Central memory CD8-positive, alpha-beta T cell (primary cell): ENCODE data around the gene TBC1D4.
"Not testable (repeated sequence)": the region's sequence is repeated elsewhere in the genome, so short reads cannot be mapped to it uniquely, and the experiment has no call there.

Experiments
- ATAC-seq: fragments of 150-1000 bp; cut with Tn5 transposase; replicated peaks from 2 replicates; pipeline ENCODE4 v1.10.0; 2022; ENCODE audit warnings: mild to moderate bottlenecking, moderate FRiP score, moderate number of reproducible peaks; ENCODE audit not compliant: poor library complexity, severe bottlenecking; ENCODE audit errors: extremely low read depth
- DNase-seq, 2 donors: peaks; one replicate each; pipeline ENCODE4 v3.0.0; 2021; ENCODE audit warnings: low spot score in 2 of 2
- H3K27ac Mint-ChIP-seq: one replicate; pipeline ENCODE4 v1.8.0; 2022; ENCODE audit warnings: low read depth, mild to moderate bottlenecking, moderate library complexity, mixed read lengths
- H3K27me3 Mint-ChIP-seq: one replicate; pipeline ENCODE4 v1.8.0; 2022; ENCODE audit warnings: mixed read lengths
- H3K36me3 Mint-ChIP-seq: one replicate; pipeline ENCODE4 v1.8.0; 2022; ENCODE audit warnings: mild to moderate bottlenecking, moderate library complexity, mixed read lengths; ENCODE audit not compliant: insufficient read depth
- H3K4me1 Mint-ChIP-seq: one replicate; pipeline ENCODE4 v1.8.0; 2022; ENCODE audit warnings: mixed read lengths
- H3K4me3 Mint-ChIP-seq: one replicate; pipeline ENCODE4 v1.8.0; 2022; ENCODE audit warnings: mild to moderate bottlenecking, moderate library complexity, mixed read lengths
- H3K9me3 Mint-ChIP-seq: one replicate; pipeline ENCODE4 v1.8.0; 2022; ENCODE audit warnings: mixed read lengths

The TBC1D4 gene

DNA sequence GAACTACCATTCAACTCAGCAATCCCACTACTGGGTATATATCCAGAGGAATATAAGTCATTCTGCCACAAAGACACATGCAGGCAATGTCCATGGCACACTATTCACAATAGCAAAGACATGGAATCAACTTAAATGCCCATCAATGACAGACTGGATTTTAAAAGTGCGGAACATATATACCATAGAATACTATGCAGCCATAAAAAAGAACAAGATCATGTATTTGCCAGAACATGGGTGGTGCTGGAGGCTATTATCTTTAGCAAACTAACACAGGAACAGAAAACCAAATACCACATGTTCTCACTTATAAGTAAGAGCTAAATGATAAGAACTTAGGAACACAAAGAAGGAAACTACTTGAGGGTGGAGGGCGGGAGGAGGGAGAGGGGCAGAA, 47.8 kb downstream of the TBC1D4 start:
- not testable (repeated sequence) for ATAC-seq, H3K4me3 Mint-ChIP-seq, H3K9me3 Mint-ChIP-seq, H3K4me1 Mint-ChIP-seq, DNase-seq, H3K27ac Mint-ChIP-seq, H3K36me3 Mint-ChIP-seq
- H3K27me3 Mint-ChIP-seq = peaks cover 52% of the 10 kb centered on the region

DNA sequence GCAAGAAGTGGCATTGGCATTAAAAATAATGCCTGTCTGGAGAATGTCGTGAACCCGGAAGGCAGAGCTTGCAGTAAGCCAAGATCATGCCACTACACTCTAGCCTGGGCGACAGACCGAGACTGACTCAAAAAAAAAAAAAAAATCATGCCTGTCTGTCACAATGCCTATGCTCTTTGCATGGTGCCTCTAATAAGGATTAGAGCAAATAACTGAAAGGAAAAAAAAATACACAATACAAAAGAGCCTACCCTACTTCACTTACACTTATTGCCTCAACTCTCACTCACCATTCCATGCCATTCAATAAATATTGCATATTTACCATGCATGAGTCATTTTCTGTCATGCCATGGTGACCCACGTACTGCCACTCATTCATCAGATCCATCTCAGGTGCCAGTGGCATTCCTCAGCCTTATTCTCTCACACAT, 49.1 kb downstream of the TBC1D4 start:
- ATAC-seq (no peak), DNase-seq (no peak)
- no peak overlapping the region for H3K27ac Mint-ChIP-seq
- H3K36me3 Mint-ChIP-seq = no peaks in the 10 kb centered on the region
- no peaks in the 10 kb centered on the region for H3K9me3 Mint-ChIP-seq
- peaks cover 59% of the 10 kb centered on the region for H3K27me3 Mint-ChIP-seq
- H3K4me3 Mint-ChIP-seq = no peak overlapping the region
- H3K4me1 Mint-ChIP-seq = no peaks in the 10 kb centered on the region

DNA sequence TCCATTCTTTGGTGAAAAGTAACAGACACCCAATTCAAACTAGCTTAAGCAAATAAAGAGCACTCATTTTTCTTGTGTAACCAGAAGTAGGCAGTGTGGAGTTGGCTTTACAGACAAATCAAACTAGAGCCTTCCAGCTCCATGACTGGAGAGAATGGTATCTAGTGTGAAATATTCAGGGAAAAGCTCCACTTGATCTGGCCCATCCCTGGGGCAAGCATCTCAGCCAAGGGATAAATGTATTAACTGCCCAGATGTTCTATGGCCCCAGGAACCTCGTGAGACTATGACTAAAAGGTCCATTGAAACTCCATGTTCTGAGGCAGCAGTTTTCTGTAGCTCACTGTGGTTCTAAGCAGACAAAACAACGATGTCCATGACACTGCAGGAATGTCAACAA, 49.9 kb downstream of the TBC1D4 start:
- Mint-ChIP-seq H3K27ac (no peak overlapping the region), H3K4me1 (no peaks in the 10 kb centered on the region), H3K4me3 (no peak overlapping the region), H3K9me3 (no peaks in the 10 kb centered on the region), H3K36me3 (no peaks in the 10 kb centered on the region), H3K27me3 (peaks cover 65% of the 10 kb centered on the region)
- ATAC-seq (no peak), DNase-seq (no peak)

DNA sequence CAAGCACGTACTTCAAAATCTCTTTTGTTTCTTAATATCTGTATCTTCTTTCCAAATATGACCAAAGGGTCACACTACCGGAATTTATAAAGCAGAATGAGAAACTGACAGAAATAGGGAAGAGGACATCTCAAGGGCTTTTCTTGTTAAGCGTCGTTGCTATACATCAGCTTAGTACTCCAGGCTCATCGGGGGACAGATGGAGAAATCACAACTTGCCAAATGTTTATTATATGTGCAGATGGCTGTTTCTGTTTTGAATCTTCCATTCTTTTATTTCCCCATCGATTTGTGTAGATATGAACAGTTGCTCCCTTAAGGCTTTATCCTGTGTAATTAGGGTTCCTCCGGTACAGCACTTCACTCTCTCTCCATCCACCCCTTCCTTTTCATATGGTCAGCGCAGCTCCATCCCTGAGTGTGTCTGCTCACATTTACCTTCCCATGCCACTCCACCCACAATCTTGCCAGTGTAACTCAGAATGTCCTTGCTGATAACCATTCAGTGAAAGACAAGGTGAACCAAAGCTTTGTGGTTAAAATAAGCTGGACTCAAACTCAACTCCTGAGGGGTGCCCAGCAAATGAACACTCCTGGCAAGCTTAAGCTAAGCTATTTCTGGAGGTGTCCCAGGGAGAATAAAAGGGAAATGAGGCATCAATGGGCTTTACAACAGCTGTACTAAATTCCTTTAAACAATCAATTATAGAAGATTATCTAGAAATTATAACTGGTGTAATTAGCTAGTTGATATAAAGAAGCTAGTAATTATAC, 51.3 kb downstream of the TBC1D4 start:
- no peak overlapping the region for H3K27ac Mint-ChIP-seq
- peaks cover 65% of the 10 kb centered on the region for H3K27me3 Mint-ChIP-seq
- H3K4me3 Mint-ChIP-seq = no peak overlapping the region
- no peaks in the 10 kb centered on the region for H3K36me3 Mint-ChIP-seq
- no peaks in the 10 kb centered on the region for H3K4me1 Mint-ChIP-seq
- H3K9me3 Mint-ChIP-seq = no peaks in the 10 kb centered on the region
- ATAC-seq (no peak), DNase-seq (no peak)

DNA sequence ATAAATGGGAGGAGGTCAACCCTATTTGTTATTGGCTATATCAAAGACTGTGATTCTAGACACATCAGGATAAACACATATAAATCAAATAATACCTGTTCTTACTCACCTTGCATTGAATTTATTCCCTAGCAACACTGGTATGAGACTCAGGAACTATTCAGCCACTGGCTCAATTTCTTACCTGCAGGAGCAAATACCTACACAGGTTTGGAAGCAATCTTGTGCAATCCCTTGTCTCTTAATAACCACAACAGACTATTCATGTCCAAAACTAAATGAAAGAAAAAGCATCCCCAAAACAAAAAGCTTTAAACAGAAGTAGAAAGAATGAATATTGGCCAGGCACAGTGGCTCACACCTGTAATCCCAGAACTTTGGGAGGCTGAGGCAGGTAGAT, 55.5 kb downstream of the TBC1D4 start:
- no peak for ATAC-seq
- Mint-ChIP-seq H3K4me1 (no peaks in the 10 kb centered on the region), H3K9me3 (no peaks in the 10 kb centered on the region), H3K27ac (no peak overlapping the region), H3K4me3 (no peak overlapping the region), H3K36me3 (no peaks in the 10 kb centered on the region), H3K27me3 (peaks cover 58% of the 10 kb centered on the region)
- DNase-seq = no peak

DNA sequence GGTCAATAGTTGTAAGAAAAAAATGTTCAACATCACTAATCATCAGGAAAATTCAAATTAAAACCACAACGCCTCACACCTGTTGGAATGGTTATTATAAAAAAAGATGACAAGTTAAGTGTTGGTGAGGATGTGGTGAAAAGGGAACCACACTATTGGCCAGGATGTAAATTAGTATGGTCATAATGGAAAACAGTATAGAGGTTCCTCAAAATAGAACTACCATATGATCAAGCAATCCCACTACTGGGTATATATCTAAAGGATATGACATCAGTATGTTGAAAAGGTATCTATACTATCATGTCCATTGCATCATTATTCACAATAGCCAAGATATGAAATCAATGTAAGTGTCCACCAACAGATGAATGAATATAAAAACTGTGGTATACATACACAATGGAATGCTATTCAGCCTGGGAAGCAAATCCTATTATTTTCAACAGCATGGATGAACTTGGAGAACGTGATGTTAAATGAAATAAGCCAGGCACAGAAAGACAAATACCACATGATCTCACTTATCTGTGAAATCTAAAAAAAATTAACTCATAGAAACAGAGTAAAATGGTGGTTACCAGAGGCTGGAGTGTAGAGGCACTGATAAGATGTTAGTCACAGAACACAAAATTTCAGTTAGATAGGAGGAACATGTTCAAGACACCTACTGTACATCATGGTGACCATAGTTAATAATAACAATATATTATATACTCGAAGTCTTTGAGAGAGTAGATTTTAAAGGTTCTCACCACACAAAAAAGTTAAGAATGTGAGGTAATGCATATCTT, 56.6 kb downstream of the TBC1D4 start:
- Mint-ChIP-seq H3K4me3 (no peak overlapping the region), H3K9me3 (no peaks in the 10 kb centered on the region), H3K36me3 (no peaks in the 10 kb centered on the region), H3K4me1 (no peaks in the 10 kb centered on the region), H3K27ac (no peak overlapping the region), H3K27me3 (peaks cover 56% of the 10 kb centered on the region)
- DNase-seq (no peak), ATAC-seq (no peak)

DNA sequence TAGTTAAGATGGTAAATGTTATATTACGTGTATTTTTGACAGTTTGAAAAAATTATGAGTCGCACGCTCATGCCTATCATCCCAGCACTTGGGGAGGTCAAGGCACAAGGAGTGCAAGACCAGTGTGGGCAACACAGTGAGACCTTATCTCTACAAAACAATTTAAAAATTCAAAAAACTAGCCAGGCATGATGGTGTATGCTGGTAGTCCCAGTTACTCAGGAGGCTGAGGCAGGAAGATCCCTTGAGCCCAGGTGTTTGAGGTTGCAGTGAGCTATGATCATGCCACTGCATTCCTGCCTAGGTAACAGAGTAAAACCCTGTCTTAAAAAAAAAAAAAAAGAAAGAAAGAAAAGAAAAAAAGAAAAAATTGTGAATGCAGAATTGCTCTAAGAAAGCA, 58.0 kb downstream of the TBC1D4 start:
- peaks cover 43% of the 10 kb centered on the region for H3K27me3 Mint-ChIP-seq
- H3K9me3 Mint-ChIP-seq = no peaks in the 10 kb centered on the region
- ATAC-seq = no peak
- no peak for DNase-seq
- no peak overlapping the region for H3K4me3 Mint-ChIP-seq
- no peaks in the 10 kb centered on the region for H3K4me1 Mint-ChIP-seq
- no peak overlapping the region for H3K27ac Mint-ChIP-seq
- H3K36me3 Mint-ChIP-seq = no peaks in the 10 kb centered on the region

DNA sequence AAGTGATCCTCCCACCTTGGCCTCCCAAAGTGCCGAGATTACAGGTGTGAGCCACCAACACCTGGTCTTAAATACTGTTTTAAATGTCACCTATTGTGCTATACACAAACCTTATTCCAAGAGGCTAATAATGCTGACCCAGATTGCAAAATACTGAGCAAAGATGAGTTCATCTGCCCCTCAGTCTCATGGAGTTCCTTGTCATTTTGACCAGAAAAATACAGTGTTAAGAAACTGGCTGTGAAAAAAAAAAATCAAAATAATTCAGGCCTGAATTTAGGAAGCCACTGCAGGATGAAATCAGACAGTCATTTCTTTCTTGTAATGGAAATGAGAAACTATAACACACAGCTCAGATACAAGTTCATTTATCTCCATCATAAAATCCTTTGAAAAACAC, 59.9 kb downstream of the TBC1D4 start:
- H3K27ac Mint-ChIP-seq = no peak overlapping the region

DNA sequence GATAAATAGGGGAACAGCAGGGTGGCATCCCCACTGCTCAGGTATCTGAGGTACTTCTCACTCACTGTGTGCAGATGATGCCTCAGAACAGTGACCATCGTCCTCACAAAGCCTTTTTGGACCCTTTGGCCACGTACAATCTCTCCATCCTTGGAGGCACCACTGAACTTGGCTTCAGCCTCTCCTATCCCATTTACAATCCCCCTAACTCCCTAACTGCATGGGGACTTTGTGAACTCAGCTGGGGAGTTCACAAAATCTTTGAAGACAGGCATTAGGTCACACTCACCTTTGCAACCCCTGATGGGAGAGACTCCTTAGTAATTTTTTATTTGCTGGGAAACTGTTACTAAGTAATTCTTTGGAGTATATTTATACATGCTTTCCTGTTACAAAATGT, 60.8 kb downstream of the TBC1D4 start:
- no peaks in the 10 kb centered on the region for H3K36me3 Mint-ChIP-seq
- ATAC-seq = no peak
- H3K27me3 Mint-ChIP-seq = peaks cover 31% of the 10 kb centered on the region
- no peaks in the 10 kb centered on the region for H3K9me3 Mint-ChIP-seq
- no peaks in the 10 kb centered on the region for H3K4me1 Mint-ChIP-seq
- no peak overlapping the region for H3K4me3 Mint-ChIP-seq
- H3K27ac Mint-ChIP-seq = no peak overlapping the region
- no peak for DNase-seq

More for the DNA sequence above, 59.9 kb downstream of the TBC1D4 start:
- ATAC-seq (no peak), DNase-seq (no peak)
- Mint-ChIP-seq H3K27me3 (peaks cover 28% of the 10 kb centered on the region), H3K9me3 (no peaks in the 10 kb centered on the region), H3K36me3 (no peaks in the 10 kb centered on the region), H3K4me1 (no peaks in the 10 kb centered on the region), H3K4me3 (no peak overlapping the region)

DNA sequence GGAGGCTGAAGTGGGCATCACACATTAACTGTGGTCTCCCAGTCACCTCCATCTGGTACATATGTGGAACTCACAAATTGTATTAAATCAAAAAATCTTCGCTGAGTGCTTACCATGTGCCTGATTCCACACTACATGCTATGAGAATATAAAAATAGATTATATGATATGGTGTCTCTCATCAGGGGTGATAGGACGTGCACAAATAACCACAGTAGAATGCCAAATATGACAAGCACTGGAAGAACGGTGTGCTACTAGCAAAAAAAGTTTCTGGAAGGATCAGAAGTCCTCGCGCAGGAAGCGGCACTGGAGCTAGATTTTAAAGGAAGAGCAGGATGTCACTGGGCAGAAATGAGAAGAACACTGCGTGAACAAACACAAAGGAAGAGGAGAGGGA, 62.3 kb downstream of the TBC1D4 start:
- Mint-ChIP-seq H3K4me3 (no peak overlapping the region), H3K27me3 (peaks cover 24% of the 10 kb centered on the region), H3K4me1 (no peaks in the 10 kb centered on the region), H3K36me3 (no peaks in the 10 kb centered on the region), H3K9me3 (no peaks in the 10 kb centered on the region), H3K27ac (no peak overlapping the region)
- ATAC-seq (no peak), DNase-seq (no peak)

DNA sequence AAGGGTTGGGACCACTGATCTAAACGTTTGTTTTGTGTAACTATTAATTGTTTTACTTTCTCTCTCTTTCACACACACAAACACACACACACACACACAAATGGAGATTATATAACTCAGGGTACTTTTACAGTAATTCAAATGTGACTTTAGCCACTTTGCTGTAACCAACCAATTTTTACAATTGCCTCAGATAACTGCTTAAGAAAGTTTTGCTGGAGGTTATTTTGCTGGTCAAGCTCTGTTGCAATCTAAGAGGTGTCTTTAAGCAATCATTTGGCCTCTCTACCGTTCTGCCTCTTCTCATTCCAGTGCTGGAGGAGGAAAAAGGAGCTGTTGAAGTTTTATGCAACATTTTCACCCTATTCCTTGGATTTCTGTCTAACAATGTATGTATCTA, 63.0 kb downstream of the TBC1D4 start:
- no peaks in the 10 kb centered on the region for H3K4me1 Mint-ChIP-seq
- H3K36me3 Mint-ChIP-seq = no peaks in the 10 kb centered on the region
- DNase-seq (no peak), ATAC-seq (no peak)
- H3K27me3 Mint-ChIP-seq = peaks cover 18% of the 10 kb centered on the region
- H3K27ac Mint-ChIP-seq = no peak overlapping the region
- no peaks in the 10 kb centered on the region for H3K9me3 Mint-ChIP-seq
- no peak overlapping the region for H3K4me3 Mint-ChIP-seq

DNA sequence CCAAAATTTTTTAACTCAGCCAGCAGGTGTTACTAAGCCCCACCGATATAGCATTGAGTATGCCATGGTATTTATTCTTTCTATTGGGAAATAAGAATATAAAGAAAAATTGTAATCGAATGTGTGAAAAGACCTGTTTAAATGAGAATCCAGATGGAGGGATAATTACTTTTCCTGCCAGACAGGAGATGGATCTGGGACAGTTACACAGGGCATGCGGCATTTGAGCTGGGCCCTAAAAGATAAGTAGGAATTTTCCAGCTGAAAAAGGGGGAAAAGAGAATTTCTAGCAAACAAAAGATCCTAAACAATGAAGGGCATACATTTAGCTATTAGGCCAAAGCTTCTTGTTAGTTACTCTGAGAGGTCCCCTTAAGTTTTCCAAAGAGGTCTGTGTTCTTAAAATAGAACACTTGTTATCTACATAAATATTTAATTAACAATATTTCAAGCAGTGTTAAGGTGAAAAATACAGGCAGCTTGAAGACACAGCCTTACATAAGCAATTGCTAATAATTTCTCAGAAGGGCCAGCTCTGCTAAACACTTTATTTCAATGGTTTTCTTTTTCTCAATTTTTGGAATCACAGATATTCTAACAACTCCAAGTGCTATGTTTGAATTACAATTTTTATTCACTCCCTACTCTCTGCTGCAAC, 63.7 kb downstream of the TBC1D4 start:
- Mint-ChIP-seq H3K9me3 (no peaks in the 10 kb centered on the region), H3K27me3 (peaks cover 17% of the 10 kb centered on the region), H3K4me3 (no peak overlapping the region), H3K36me3 (no peaks in the 10 kb centered on the region), H3K4me1 (no peaks in the 10 kb centered on the region), H3K27ac (no peak overlapping the region)
- ATAC-seq (no peak), DNase-seq (no peak)

DNA sequence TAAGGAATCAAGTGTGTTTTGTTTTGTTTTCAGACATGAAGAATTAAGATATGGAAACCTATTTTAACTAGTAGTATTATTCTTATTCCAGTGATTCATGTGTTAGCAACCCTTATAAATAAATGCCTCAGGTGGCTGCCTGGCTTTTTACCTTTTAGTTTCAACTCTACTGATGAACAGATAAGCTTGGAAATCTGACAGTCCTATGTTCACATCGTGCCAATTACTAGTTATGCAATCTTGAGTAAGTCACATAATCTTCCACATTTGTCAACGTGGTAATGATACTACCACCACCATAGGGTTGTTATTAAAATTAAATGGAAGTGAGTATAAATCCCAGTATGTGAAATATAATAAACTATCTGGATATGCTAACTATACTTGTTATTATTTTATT, 64.3 kb downstream of the TBC1D4 start:
- Mint-ChIP-seq H3K36me3 (no peaks in the 10 kb centered on the region), H3K27ac (no peak overlapping the region), H3K4me3 (no peak overlapping the region), H3K27me3 (peaks cover 17% of the 10 kb centered on the region), H3K9me3 (no peaks in the 10 kb centered on the region), H3K4me1 (no peaks in the 10 kb centered on the region)
- DNase-seq (no peak), ATAC-seq (no peak)
